Astrocyte (in vitro differentiated cells and primary cell): ENCODE data around the gene PTPN3. TPM values are rescaled to one million over a fixed set of nuclear protein-coding genes. Genes with fewer than 3 reads are reported as not detected.

Source experiments
- DNase-seq: peaks from one replicate; pipeline ENCODE4 v3.0.0-alpha.2; 2010; ENCODE audit warnings: low read depth
- FAIRE-seq: peaks from 2 replicates; lab custom pipeline; 2011; peaks lifted over from hg19 to GRCh38; lab: Jason Lieb, UNC
- H2AFZ ChIP-seq: 2 replicates; pipeline ENCODE4 v1.6.0; 2012; ENCODE audit warnings: low read depth, low read length, inconsistent platforms
- H3K27ac ChIP-seq: 2 replicates; pipeline ENCODE4 v1.5.1; 2011; ENCODE audit warnings: low read depth, low read length, inconsistent platforms
- H3K27me3 ChIP-seq: 2 replicates; pipeline ENCODE4 v1.6.0; 2011; ENCODE audit warnings: low read length, inconsistent platforms; ENCODE audit not compliant: insufficient read depth
- H3K36me3 ChIP-seq: 2 replicates; pipeline ENCODE4 v1.5.1; 2011; ENCODE audit warnings: low read length, inconsistent platforms; ENCODE audit not compliant: insufficient read depth
- H3K4me1 ChIP-seq: 2 replicates; pipeline ENCODE4 v1.5.1; 2011; ENCODE audit warnings: low read length, inconsistent platforms; ENCODE audit not compliant: insufficient read depth
- H3K4me2 ChIP-seq: 2 replicates; pipeline ENCODE4 v1.6.0; 2012; ENCODE audit warnings: low read length, inconsistent platforms
- H3K4me3 ChIP-seq: 2 replicates; pipeline ENCODE4 v1.5.1; 2011; ENCODE audit warnings: low read depth, mild to moderate bottlenecking, low read length, inconsistent platforms; ENCODE audit not compliant: insufficient read depth
- H3K79me2 ChIP-seq: 2 replicates; pipeline ENCODE4 v1.6.0; 2012; ENCODE audit warnings: mild to moderate bottlenecking, low read length, inconsistent platforms; ENCODE audit not compliant: insufficient read depth
- H3K9ac ChIP-seq: 2 replicates; pipeline ENCODE4 v1.6.0; 2012; ENCODE audit warnings: mild to moderate bottlenecking, low read length, inconsistent platforms
- H3K9me3 ChIP-seq: 2 replicates; pipeline ENCODE4 v1.5.1; 2012; ENCODE audit warnings: low read depth, mild to moderate bottlenecking, low read length, inconsistent platforms; ENCODE audit not compliant: insufficient read depth
- H4K20me1 ChIP-seq: 2 replicates; pipeline ENCODE4 v1.6.0; 2012; ENCODE audit warnings: low read length, inconsistent platforms; ENCODE audit not compliant: insufficient read depth
- H3K27ac Mint-ChIP-seq: one replicate; pipeline ENCODE4 v1.8.0; 2021; ENCODE audit warnings: mild to moderate bottlenecking, mixed read lengths; ENCODE audit not compliant: unreplicated experiment
- H3K27me3 Mint-ChIP-seq: one replicate; pipeline ENCODE4 v1.8.0; 2021; ENCODE audit warnings: low read depth, mixed read lengths; ENCODE audit not compliant: unreplicated experiment
- H3K36me3 Mint-ChIP-seq: one replicate; pipeline ENCODE4 v1.8.0; 2021; ENCODE audit warnings: low read depth, mixed read lengths; ENCODE audit not compliant: unreplicated experiment
- H3K4me1 Mint-ChIP-seq: one replicate; pipeline ENCODE4 v1.8.0; 2021; ENCODE audit warnings: low read depth, mixed read lengths; ENCODE audit not compliant: unreplicated experiment
- H3K4me3 Mint-ChIP-seq: one replicate; pipeline ENCODE4 v1.8.0; 2021; ENCODE audit warnings: mild to moderate bottlenecking, moderate library complexity, mixed read lengths; ENCODE audit not compliant: unreplicated experiment
- H3K9me3 Mint-ChIP-seq: one replicate; pipeline ENCODE4 v1.8.0; 2021; ENCODE audit warnings: mild to moderate bottlenecking, mixed read lengths; ENCODE audit not compliant: unreplicated experiment
- CTCF ChIP-seq: IDR thresholded peaks from 2 replicates; pipeline ENCODE4 v1.5.1; 2011; ENCODE audit warnings: low read depth, mild to moderate bottlenecking, inconsistent platforms, low read length, moderate library complexity; ENCODE audit not compliant: insufficient read depth
- EZH2 ChIP-seq: IDR thresholded peaks from 2 replicates; pipeline ENCODE4 v1.6.1; 2012; ENCODE audit warnings: mild to moderate bottlenecking, low read length, inconsistent platforms; ENCODE audit not compliant: insufficient read depth
- total RNA-seq: library from RNA; stranded (reverse); gene quantifications from 2 replicates; pipeline ENCODE4 v1.2.1, GENCODE V29; 2021

The PTPN3 gene
- total RNA-seq, 1 donor from 2014 or later = 1.1 TPM

- H3K27me3 ChIP-seq = peaks cover 18% of the 10 kb centered on the region
- H3K4me2 ChIP-seq = no peak overlapping the region
- TF ChIP-seq EZH2 (no peak), CTCF (no peak)
- peaks cover 2% of the 10 kb centered on the region for H3K4me1 Mint-ChIP-seq
- no peaks in the 10 kb centered on the region for H3K79me2 ChIP-seq
- H3K27ac ChIP-seq = no peak overlapping the region
- H4K20me1 ChIP-seq = no peaks in the 10 kb centered on the region
- no peaks in the 10 kb centered on the region for H3K36me3 ChIP-seq
- DNase-seq (no peak), FAIRE-seq (no peak)
- no peak overlapping the region for H3K27ac Mint-ChIP-seq
- H3K4me1 ChIP-seq = no peaks in the 10 kb centered on the region
- H3K9me3 ChIP-seq = no peaks in the 10 kb centered on the region
- H3K36me3 Mint-ChIP-seq = no peaks in the 10 kb centered on the region
- H3K4me3 ChIP-seq = no peak overlapping the region
- H3K9ac ChIP-seq = no peak overlapping the region
- no peak overlapping the region for H3K4me3 Mint-ChIP-seq
- peaks cover 44% of the 10 kb centered on the region for H3K27me3 Mint-ChIP-seq
- no peaks in the 10 kb centered on the region for H3K9me3 Mint-ChIP-seq
- no peak overlapping the region for H2AFZ ChIP-seq
Measured at GRCh38 chr9:109518621-109519335, 20.7 kb upstream of the PTPN3 start.

- FAIRE-seq (no peak), DNase-seq (no peak)
- no peak overlapping the region for H3K4me3 Mint-ChIP-seq
- Histone ChIP-seq H3K9me3 (no peaks in the 10 kb centered on the region), H3K9ac (no peak overlapping the region), H3K36me3 (no peaks in the 10 kb centered on the region), H3K27ac (no peak overlapping the region), H3K27me3 (peaks cover 19% of the 10 kb centered on the region), H3K4me3 (no peak overlapping the region), H3K4me2 (no peak overlapping the region), H4K20me1 (no peaks in the 10 kb centered on the region), H3K4me1 (no peaks in the 10 kb centered on the region), H2AFZ (no peak overlapping the region), H3K79me2 (no peaks in the 10 kb centered on the region)
- H3K4me1 Mint-ChIP-seq = peaks cover 2% of the 10 kb centered on the region
- H3K27me3 Mint-ChIP-seq = peaks cover 44% of the 10 kb centered on the region
- TF ChIP-seq EZH2 = no peak
- TF ChIP-seq CTCF = no peak
- H3K27ac Mint-ChIP-seq = no peak overlapping the region
- no peaks in the 10 kb centered on the region for H3K9me3 Mint-ChIP-seq
- H3K36me3 Mint-ChIP-seq = no peaks in the 10 kb centered on the region
Measured at GRCh38 chr9:109517901-109518377, 19.8 kb upstream of the PTPN3 start.

- peaks cover 15% of the 10 kb centered on the region for H3K27me3 ChIP-seq
- H3K9me3 ChIP-seq = no peaks in the 10 kb centered on the region
- DNase-seq = no peak
- H3K4me2 ChIP-seq = no peak overlapping the region
- no peak overlapping the region for H3K27ac Mint-ChIP-seq
- H3K4me1 Mint-ChIP-seq = no peaks in the 10 kb centered on the region
- no peaks in the 10 kb centered on the region for H3K4me1 ChIP-seq
- H3K9me3 Mint-ChIP-seq = no peaks in the 10 kb centered on the region
- H3K4me3 ChIP-seq = no peak overlapping the region
- no peak overlapping the region for H2AFZ ChIP-seq
- no peaks in the 10 kb centered on the region for H3K36me3 ChIP-seq
- H3K27me3 Mint-ChIP-seq = peaks cover 38% of the 10 kb centered on the region
- H3K27ac ChIP-seq = no peak overlapping the region
- FAIRE-seq = no peak
- H3K79me2 ChIP-seq = no peaks in the 10 kb centered on the region
- H4K20me1 ChIP-seq = no peaks in the 10 kb centered on the region
- TF ChIP-seq CTCF = no peak
- no peak for TF ChIP-seq EZH2
- no peak overlapping the region for H3K4me3 Mint-ChIP-seq
- H3K36me3 Mint-ChIP-seq = no peaks in the 10 kb centered on the region
- no peak overlapping the region for H3K9ac ChIP-seq
Measured at GRCh38 chr9:109513871-109514270, 15.8 kb upstream of the PTPN3 start.
